Gastrocnemius medialis (tissue), 4 donors: Measurements from ENCODE around the gene PIP5KL1. TPM values are rescaled to one million over a fixed set of nuclear protein-coding genes. Genes with fewer than 3 reads are reported as not detected.

Source experiments
- ATAC-seq, 2 donors: fragments of 150-250 bp; one replicate each; pipeline ENCODE4 v1.9.1; 2016
- DNase-seq, 2 donors: peaks; one replicate each; pipeline ENCODE4 v3.0.0-alpha.2; 2019
- H3K27ac ChIP-seq, 4 donors: fragments of 200-600 bp; sonication (generic); 1 replicate in 1 of 4; 2 replicates in 3 of 4; pipeline ENCODE4 v1.5.1; 2016 to 2018; ENCODE audit warnings: mild to moderate bottlenecking in 2 of 4, moderate library complexity in 1 of 4
- H3K27me3 ChIP-seq, 3 donors: fragments of 200-600 bp; sonication (generic) in 2 of 3; 1 replicate in 1 of 3; 2 replicates in 2 of 3; pipeline versions ENCODE4 v1.5.1 to v1.6.0; 2016 to 2019; ENCODE audit warnings: mild to moderate bottlenecking in 1 of 3, moderate library complexity in 1 of 3
- H3K36me3 ChIP-seq, 2 donors: fragments of 200-600 bp; sonication (generic) in 1 of 2; one replicate each; pipeline ENCODE4 v1.5.1; 2017 to 2018
- H3K4me1 ChIP-seq, 2 donors: fragments of 200-600 bp; sonication (generic) in 1 of 2; one replicate each; pipeline ENCODE4 v1.5.1; 2016 to 2017; ENCODE audit warnings: mild to moderate bottlenecking in 2 of 2
- H3K4me3 ChIP-seq, 4 donors: fragments of 200-600 bp; sonication (generic) in 3 of 4; 1 replicate in 1 of 4; 2 replicates in 3 of 4; pipeline ENCODE4 v1.5.1; 2016 to 2019; ENCODE audit warnings: mild to moderate bottlenecking in 2 of 4
- H3K9me3 ChIP-seq, 3 donors: fragments of 200-600 bp; sonication (generic) in 2 of 3; 1 replicate in 1 of 3; 2 replicates in 2 of 3; pipeline ENCODE4 v1.5.1; 2016 to 2019
- POLR2A ChIP-seq, 2 donors: fragments of 450-650 bp; IDR thresholded peaks; one replicate each; pipeline ENCODE4 v1.6.1; 2017; ENCODE audit warnings: antibody characterized with exemption in 2 of 2, mild to moderate bottlenecking in 2 of 2, moderate library complexity in 2 of 2
- in situ Hi-C, 4 donors: fragments of 200-750 bp; cut with MboI; loops; one replicate each; pipeline versions ENCODE4 v1.15.0 to v1.8.0; 2017; ENCODE audit warnings: low sequenced_read_pairs in 4 of 4
- intact Hi-C: fragments of 100-400 bp; cut with DNase I; formaldehyde crosslinking; loops from one replicate; pipeline ENCODE4 v1.15.1; 2023; ENCODE audit warnings: low total_unique reads
- total RNA-seq, 4 donors: library from RNA; depleted of rRNA; stranded (reverse); fragments of >200 nt; gene quantifications; one replicate each; pipeline versions ENCODE4 v1.1.0 to v1.2.3, GENCODE V29; 2016
- TF ChIP-seq, protein P1 (sequence below), 5 experiments: fragments of 450-650 bp in 3 of 5; fragments of 200-600 bp in 2 of 5; sonication (generic) in 2 of 5; IDR thresholded peaks in 4 of 5; conservative IDR thresholded peaks in 1 of 5; 1 replicate in 4 of 5; 2 replicates in 1 of 5; pipeline ENCODE4 v1.5.1; 2016 to 2019; ENCODE audit warnings: antibody characterized with exemption in 5 of 5, mild to moderate bottlenecking in 3 of 5, moderate library complexity in 3 of 5

PIP5KL1 gene
- total RNA-seq, 4 donors from 2014 or later = 4.2 TPM; not detected in 3

DNA sequence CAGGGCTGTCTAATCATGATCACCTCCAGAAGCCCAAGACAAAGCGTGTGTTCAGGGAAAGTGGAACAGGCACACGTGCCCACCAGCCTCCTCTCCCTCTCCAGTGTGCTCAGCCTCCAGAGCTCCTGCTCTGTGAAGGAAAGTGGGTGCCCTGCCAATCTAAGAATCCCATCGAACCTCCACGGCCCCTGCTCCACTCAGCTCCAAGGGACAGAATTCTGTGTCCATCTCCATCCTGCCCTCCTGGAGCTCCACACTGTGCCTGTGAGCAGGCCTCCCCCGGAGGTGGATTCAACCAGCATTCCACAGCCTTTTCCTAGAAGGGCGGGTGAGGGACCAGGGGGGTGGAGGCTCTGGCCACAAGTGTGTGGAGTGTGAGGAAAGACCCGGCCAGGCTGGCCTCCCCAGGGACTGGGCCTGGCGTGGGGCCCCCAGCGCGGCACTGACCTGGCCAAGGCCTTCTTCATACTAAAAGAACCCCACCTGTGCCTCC, 44.2 kb upstream of the PIP5KL1 start:
- in situ Hi-C loops = loop anchor here in 2 of 4 donors (25.0 kb wide), 1 partner anchor 137 kb away; no protein-coding TSS in a partner anchor
- DNase-seq = peak in 1 of 2 donors; percentile 41
- no peak for ATAC-seq

DNA sequence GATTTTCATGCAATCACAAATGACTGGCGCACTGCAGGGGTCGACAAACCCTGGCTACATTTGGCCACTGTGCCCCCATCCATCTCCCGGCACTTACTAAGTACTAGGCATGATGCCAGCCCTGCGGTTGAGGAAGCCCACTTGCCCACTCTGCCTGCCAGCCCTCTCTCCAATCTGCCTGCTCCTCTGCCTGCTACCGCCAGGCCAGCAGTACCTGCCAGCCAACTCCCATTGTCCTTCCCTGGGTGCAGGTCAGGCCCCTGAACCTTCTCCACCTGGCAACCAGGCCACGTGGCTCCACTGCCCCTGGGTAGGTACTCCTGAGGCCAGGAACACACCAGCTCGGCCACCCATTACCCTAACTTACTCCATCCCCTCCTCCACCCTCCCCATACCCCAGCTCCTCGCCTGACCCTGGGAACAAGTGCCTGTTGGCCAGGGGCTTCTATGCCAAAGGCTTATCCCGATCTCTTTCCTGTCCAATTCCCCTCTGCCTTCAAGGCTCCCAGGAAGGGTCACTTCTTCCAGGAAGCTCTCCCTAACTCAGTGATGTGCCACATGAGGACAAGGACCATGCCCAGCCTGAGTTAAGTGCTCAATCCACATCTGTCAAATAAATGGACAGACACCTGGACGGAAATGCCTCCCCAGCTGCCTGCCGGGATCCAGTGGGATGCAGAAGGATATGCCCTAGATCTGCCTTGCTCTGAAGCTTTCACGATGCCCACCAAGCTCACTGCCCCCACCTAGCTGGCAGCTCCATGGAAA, 43.6 kb upstream of the PIP5KL1 start:
- Histone ChIP-seq H3K4me1 (peaks cover 81 to 86% of the 10 kb centered on the region in 2 donors), H3K9me3 (no peaks in the 10 kb centered on the region), H3K27ac (peak overlapping the region; percentile 79 to 93 (median 87)), H3K4me3 (no peak overlapping the region), H3K36me3 (no peaks in the 10 kb centered on the region), H3K27me3 (no peaks in the 10 kb centered on the region)
- ATAC-seq (no peak), DNase-seq (peak in 1 of 2 donors; percentile 32)
- no peak for TF ChIP-seq POLR2A (IDR thresholded peaks at IDR 0.05)
- TF ChIP-seq, protein P1, sequence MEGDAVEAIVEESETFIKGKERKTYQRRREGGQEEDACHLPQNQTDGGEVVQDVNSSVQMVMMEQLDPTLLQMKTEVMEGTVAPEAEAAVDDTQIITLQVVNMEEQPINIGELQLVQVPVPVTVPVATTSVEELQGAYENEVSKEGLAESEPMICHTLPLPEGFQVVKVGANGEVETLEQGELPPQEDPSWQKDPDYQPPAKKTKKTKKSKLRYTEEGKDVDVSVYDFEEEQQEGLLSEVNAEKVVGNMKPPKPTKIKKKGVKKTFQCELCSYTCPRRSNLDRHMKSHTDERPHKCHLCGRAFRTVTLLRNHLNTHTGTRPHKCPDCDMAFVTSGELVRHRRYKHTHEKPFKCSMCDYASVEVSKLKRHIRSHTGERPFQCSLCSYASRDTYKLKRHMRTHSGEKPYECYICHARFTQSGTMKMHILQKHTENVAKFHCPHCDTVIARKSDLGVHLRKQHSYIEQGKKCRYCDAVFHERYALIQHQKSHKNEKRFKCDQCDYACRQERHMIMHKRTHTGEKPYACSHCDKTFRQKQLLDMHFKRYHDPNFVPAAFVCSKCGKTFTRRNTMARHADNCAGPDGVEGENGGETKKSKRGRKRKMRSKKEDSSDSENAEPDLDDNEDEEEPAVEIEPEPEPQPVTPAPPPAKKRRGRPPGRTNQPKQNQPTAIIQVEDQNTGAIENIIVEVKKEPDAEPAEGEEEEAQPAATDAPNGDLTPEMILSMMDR (IDR thresholded peaks at IDR 0.05 in 4 of 5, conservative IDR thresholded peaks at IDR 0.05 in 1 of 5) = no peak
- in situ Hi-C loops = loop anchor here in 2 of 4 donors (25.0 kb wide), 1 partner anchor 138 kb away; no protein-coding TSS in a partner anchor
- intact Hi-C loops = no loop called here

More for the DNA sequence above, 44.2 kb upstream of the PIP5KL1 start:
- no peak overlapping the region for H3K4me3 ChIP-seq
- no peaks in the 10 kb centered on the region for H3K9me3 ChIP-seq
- H3K4me1 ChIP-seq = peaks cover 81 to 89% of the 10 kb centered on the region in 2 donors
- TF ChIP-seq, protein P1 (IDR thresholded peaks at IDR 0.05 in 4 of 5, conservative IDR thresholded peaks at IDR 0.05 in 1 of 5) = no peak
- TF ChIP-seq POLR2A (IDR thresholded peaks at IDR 0.05) = no peak
- peak overlapping the region in 3 of 4 donors; percentile 33 to 93 (median 86) for H3K27ac ChIP-seq
- H3K36me3 ChIP-seq = no peaks in the 10 kb centered on the region
- no peaks in the 10 kb centered on the region for H3K27me3 ChIP-seq
- intact Hi-C loops = no loop called here

DNA sequence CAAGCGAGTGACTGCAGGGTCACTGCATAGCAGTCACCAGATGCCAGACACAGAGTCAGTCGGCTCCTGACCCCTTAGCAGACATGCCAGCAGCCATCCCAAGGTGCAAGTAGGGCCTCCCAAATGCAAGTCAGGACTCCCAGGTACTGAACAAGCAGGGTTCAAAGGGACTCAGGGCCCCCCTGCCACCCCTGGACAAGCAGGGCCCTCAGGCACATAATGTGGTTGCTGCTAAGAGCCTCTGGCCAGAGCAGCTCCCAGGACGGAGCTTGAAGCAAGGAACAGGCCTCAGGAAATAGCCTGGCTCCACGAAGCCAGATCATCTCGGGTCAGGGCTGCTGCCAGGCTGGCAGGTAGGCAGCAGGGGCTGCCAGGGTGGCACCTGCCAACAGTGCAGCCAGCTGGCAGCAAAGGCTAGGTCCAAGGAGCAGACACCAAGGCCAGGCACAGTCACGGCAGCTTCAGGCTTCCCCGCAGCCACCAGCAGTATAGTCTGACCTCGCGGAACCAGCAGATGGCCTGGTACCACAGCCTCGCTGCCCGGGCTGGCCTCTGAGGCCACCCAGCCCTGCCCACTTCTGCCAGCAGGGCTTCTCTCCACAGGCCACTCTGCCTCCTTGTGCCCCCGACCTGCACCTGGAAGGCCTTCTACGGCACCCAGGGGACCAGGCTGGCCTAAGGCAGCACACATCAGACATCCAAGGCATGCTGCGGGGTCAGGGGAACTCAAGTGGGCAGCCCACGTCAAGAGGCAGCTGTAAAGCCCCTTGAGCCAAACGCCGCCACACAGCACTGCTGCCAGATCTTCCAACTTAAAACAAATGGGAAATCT, 42.8 kb upstream of the PIP5KL1 start:
- Histone ChIP-seq H3K9me3 (no peaks in the 10 kb centered on the region), H3K4me3 (no peak overlapping the region), H3K36me3 (no peaks in the 10 kb centered on the region), H3K4me1 (peaks cover 81 to 84% of the 10 kb centered on the region in 2 donors), H3K27me3 (no peaks in the 10 kb centered on the region), H3K27ac (peak overlapping the region; percentile 79 to 93 (median 87))
- in situ Hi-C loops = loop anchor here in 2 of 4 donors (25.0 kb wide), 1 partner anchor 139 kb away; no protein-coding TSS in a partner anchor
- ATAC-seq (peak; percentile 76 to 85), DNase-seq (peak; percentile 87 to 97)
- TF ChIP-seq, protein P1 (IDR thresholded peaks at IDR 0.05 in 4 of 5, conservative IDR thresholded peaks at IDR 0.05 in 1 of 5) = peak; percentile 39 to 56 (median 47)
- TF ChIP-seq POLR2A (IDR thresholded peaks at IDR 0.05) = no peak
- intact Hi-C loops = no loop called here

DNA sequence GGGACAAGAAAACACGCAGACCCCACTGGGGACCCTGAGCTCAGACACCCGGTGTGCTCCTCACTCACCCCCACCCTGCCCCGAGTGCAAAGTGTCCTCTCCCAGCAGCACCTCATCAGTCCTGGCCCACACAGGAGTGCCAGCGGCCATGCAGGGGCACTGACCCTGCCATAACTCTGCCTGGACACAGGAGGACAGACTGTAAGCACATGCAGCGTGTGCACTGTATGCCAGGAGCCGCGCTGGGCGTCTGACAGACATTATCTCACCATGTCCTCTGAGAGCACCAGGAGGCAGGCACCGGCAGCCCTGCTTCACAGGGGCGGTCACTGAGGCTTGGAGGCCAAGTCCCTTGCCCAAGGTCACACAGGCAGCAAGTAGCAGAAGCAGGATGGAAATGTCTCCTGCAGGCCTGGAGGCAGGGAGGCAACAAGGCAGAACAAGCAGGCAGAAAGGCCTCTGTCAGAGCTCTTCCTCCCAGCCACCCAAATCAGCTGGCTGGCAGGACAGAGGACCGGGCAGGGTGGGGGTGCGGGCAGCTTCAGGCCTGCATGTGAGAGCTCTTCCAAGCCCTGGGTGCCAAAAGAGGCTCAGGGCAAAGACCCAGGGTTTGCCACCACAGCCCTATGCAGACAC, 41.8 kb upstream of the PIP5KL1 start:
- H3K36me3 ChIP-seq = no peaks in the 10 kb centered on the region
- H3K4me3 ChIP-seq = no peak overlapping the region
- no peaks in the 10 kb centered on the region for H3K27me3 ChIP-seq
- ATAC-seq = no peak
- H3K27ac ChIP-seq = peak overlapping the region; percentile 79 to 93 (median 87)
- DNase-seq = peak in 1 of 2 donors; percentile 62
- in situ Hi-C loops = loop anchor here in 2 of 4 donors (25.0 kb wide), 1 partner anchor 140 kb away; no protein-coding TSS in a partner anchor
- intact Hi-C loops = no loop called here
- H3K9me3 ChIP-seq = no peaks in the 10 kb centered on the region
- H3K4me1 ChIP-seq = peaks cover 77% of the 10 kb centered on the region in 2 donors
- TF ChIP-seq, protein P1 (IDR thresholded peaks at IDR 0.05 in 4 of 5, conservative IDR thresholded peaks at IDR 0.05 in 1 of 5) = no peak
- no peak for TF ChIP-seq POLR2A (IDR thresholded peaks at IDR 0.05)
